ENCODE data around the gene PHACTR2.

The PHACTR2 gene

DNA sequence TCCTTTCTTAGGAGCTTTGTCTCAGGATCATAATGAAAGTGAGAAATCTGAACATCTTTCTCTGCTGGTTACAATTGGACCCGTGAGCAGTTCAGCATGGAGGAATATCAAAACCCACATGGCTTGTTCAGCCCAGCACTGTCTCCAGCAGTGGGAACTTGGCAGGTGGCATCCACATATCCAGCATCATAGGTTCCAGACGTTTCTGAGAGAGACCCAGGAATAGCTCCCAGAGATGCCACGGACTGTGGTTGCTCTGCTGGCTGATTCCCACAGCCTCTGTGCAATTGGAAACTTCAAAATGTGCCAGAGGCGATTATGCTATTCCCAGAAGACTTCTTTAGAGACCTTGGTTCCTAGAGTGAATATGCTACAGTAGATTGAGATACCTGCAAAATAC is 76.4 kb downstream of the PHACTR2 start:
- no peak for DNase-seq (ENCODE audit: low read depth in 1 of 2, low spot score in 1 of 2)
- TF ChIP-seq JUND (IDR thresholded peaks at IDR 0.05; ENCODE audit: low read depth), result no peak
- in situ Hi-C loops (cut with HindIII; ENCODE audit: low pct_unique_long_range_greater_than_20kb, low sequenced_read_pairs), result no loop called here

DNA sequence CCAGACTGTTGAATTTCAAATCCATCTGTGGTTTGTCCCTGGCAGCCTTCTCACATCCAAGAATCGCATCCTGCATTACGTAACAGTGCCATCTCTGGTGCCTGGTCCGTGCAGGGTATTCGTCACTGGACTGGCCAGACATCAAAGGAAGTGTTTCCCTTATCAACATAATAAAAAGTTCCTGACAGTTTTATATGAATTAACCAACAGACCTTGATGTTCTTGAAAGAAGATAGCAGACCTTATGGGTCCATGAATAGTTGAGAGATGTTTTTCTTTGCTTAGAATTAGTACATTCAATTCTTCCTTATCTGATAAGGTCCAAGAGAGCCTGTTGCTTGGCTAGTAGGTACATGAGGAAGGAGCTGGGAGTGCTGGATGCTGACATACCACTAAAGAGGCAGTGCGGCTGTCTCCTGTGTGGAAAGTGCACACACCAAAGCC is 77.6 kb downstream of the PHACTR2 start:
- DNase-seq (ENCODE audit: low read depth in 1 of 2, low spot score in 1 of 2), result no peak
- in situ Hi-C loops (cut with HindIII; ENCODE audit: low pct_unique_long_range_greater_than_20kb, low sequenced_read_pairs), result no loop called here
- TF ChIP-seq JUND (IDR thresholded peaks at IDR 0.05; ENCODE audit: low read depth), result no peak

DNA sequence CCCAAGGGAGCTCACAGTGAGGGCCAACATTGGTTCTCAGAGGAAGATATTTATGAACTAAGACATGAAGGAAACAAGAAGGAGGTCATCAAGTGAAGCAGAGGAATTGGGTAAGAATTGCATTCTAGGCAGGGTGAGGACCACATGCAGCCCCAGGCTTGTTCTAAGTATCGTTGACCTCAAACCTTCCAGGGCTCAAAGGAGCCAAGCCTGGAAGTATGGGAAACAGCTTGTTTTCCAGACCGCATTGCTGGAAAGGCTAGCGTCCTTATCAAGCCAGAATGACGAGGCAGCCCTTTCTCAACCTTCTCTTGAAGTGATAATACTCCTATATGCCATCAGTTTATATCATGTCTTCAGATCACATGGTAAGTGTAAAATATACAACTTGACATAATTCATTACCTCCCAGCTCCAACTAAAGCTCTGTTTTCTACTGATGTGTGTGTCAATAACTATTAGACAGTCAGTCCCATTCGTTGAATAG is 79.6 kb downstream of the PHACTR2 start:
- no peak for DNase-seq (ENCODE audit: low read depth in 1 of 2, low spot score in 1 of 2)
- no peak for TF ChIP-seq JUND (IDR thresholded peaks at IDR 0.05; ENCODE audit: low read depth)
- in situ Hi-C loops (cut with HindIII; ENCODE audit: low pct_unique_long_range_greater_than_20kb, low sequenced_read_pairs), result no loop called here

DNA sequence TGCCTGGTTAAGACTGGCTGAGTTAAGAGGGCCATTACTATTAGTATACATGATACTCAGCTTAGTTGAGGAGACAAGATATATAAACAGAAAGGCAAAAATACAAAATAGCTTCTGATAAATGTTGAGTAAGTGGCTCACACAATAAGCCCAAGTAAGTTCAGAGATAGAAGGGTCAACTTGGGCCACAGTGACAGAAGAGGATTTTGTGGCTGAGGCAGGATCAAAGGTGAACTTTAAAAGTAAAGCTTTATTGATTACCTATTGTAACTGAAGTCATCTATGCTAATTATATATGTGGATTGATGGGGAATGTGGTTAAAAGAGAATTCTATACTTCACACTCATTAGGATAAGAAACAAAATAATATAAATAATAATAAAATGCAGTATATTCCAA is 80.8 kb downstream of the PHACTR2 start:
- in situ Hi-C loops (cut with HindIII; ENCODE audit: low pct_unique_long_range_greater_than_20kb, low sequenced_read_pairs), result no loop called here
- no peak for DNase-seq (ENCODE audit: low read depth in 1 of 2, low spot score in 1 of 2)
- no peak for TF ChIP-seq JUND (IDR thresholded peaks at IDR 0.05; ENCODE audit: low read depth)

DNA sequence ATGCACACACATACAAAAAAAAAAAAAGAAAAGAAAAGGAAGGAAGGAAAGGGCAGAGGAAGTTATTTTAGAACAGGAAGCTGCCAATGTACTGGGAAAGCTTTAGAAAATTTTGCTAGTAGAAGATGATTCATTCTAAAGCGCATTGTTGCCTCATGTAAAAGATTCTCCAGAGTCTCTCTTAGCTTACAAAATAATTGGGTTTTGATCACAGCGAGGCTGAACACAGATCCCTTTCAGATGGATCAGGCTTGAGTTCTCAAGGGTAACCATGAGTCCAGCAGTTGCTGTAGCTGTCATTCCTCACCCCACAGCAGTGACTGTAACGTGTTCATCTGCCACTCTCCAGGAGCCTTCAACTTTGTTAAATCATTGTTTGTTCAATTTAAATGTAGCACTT is 81.9 kb downstream of the PHACTR2 start:
- no peak for TF ChIP-seq JUND (IDR thresholded peaks at IDR 0.05; ENCODE audit: low read depth)
- no peak for DNase-seq (ENCODE audit: low read depth in 1 of 2, low spot score in 1 of 2)
- in situ Hi-C loops (cut with HindIII; ENCODE audit: low pct_unique_long_range_greater_than_20kb, low sequenced_read_pairs), result no loop called here

DNA sequence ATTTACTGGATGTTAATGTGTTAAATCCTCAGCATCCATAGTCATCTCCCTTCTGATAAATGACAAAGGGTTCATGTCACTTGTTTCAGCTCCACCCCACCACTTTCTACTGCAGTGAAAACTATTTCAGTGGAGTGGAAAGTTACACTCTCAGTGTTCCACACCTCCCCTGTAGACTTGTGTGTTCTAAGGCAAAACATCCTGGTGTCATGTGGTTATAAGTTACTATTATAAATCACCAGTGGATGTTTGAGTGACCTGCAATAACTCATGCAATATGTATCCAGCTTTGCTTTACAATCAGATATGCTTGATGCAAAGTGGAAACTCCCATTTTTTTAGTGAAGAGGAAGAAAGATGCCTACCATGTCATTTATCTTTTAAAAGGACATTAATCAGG is 83.3 kb downstream of the PHACTR2 start:
- no peak for DNase-seq (ENCODE audit: low read depth in 1 of 2, low spot score in 1 of 2)
- TF ChIP-seq JUND (IDR thresholded peaks at IDR 0.05; ENCODE audit: low read depth), result no peak
- in situ Hi-C loops (cut with HindIII; ENCODE audit: low pct_unique_long_range_greater_than_20kb, low sequenced_read_pairs), result no loop called here

DNA sequence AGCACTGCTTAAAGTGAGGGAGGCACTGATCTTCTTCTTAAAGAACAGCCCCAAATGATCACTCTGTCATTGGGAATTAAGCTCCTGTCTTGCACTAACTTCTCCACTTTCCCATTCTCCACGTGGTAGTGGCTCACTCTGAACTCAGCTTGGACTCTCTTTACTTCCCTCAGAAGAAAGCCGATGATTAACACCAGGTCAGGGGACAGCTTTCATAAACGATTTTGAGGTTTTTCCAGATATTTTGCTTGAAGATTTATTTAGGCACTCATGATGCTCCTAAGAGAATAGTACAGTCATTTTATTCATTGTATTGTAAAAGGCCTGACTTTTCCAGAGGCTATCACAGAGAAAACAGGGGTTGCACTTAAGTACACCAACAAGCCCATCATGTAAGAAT is 84.4 kb downstream of the PHACTR2 start:
- no peak for TF ChIP-seq JUND (IDR thresholded peaks at IDR 0.05; ENCODE audit: low read depth)
- in situ Hi-C loops (cut with HindIII; ENCODE audit: low pct_unique_long_range_greater_than_20kb, low sequenced_read_pairs), result no loop called here
- DNase-seq (ENCODE audit: low read depth in 1 of 2, low spot score in 1 of 2), result no peak

DNA sequence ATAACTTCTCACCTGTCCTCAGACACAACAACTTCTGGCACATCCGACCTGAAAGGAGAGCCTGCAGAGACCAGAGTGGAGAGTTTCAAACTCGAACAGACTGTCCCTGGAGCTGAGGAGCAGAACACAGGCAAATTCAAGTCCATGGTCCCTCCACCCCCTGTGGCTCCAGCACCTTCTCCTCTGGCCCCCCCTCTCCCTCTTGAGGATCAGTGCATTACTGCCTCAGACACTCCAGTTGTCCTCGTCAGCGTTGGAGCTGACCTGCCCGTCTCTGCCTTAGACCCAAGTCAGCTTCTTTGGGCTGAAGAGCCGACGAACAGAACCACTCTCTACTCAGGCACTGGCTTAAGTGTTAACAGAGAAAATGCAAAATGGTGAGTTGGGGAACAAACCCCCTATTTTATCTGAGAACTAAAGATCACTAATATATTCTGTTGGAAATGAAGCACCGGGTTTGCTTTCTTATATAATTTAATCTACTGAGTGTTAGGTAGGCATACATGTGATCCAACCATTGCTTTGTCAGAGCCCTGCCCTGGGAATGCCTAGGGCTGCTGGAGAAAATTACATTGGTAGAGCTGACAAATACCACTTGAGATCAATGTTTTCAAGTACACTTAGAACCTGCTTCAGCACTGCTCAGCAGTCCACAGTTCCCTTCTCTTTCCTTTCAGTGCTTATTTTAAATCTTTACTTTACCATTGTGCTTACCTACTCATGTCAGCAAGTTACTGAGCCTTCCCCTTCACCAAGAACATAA is 87.8 kb downstream of the PHACTR2 start:
- TF ChIP-seq JUND (IDR thresholded peaks at IDR 0.05; ENCODE audit: low read depth), result no peak
- in situ Hi-C loops (cut with HindIII; ENCODE audit: low pct_unique_long_range_greater_than_20kb, low sequenced_read_pairs), result no loop called here
- no peak for DNase-seq (ENCODE audit: low read depth in 1 of 2, low spot score in 1 of 2)

DNA sequence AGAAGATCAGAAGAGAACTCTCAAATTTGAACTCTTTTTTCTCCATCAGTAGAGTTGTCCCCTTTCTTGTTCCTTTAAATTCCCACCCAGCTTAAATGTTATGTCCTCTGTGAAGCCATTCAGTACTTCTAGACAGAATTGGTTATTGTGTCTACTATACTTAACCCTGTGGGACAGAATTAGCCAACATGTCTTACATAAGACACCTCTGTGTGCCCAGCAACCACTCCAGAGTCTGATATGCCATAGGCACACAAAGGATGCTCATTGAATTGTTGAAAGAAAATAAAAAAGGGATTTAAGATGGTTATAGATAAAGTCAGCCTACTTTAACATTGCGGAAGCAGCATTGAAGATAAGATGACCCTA is 88.4 kb downstream of the PHACTR2 start:
- in situ Hi-C loops (cut with HindIII; ENCODE audit: low pct_unique_long_range_greater_than_20kb, low sequenced_read_pairs), result no loop called here
- no peak for TF ChIP-seq JUND (IDR thresholded peaks at IDR 0.05; ENCODE audit: low read depth)
- no peak for DNase-seq (ENCODE audit: low read depth in 1 of 2, low spot score in 1 of 2)

DNA sequence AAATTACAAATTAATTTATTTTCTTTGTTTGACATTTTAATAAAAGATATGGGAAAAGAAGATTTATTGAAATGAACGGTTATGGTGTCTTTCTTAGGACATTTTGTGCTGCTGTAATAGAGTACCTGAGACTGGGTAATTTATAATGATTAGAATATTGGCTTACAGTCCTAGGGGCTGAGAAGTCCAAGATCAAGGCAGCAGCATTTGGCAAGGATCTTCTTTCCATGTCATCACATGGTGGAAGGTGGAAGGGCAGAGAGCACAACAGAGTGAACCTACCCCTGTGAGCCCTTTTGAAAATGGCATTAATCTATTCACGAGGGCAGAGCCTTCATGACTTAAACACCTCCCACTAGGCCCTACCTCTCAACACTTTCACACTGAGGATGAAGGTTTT is 89.7 kb downstream of the PHACTR2 start:
- no peak for DNase-seq (ENCODE audit: low read depth in 1 of 2, low spot score in 1 of 2)
- TF ChIP-seq JUND (IDR thresholded peaks at IDR 0.05; ENCODE audit: low read depth), result no peak
- in situ Hi-C loops (cut with HindIII; ENCODE audit: low pct_unique_long_range_greater_than_20kb, low sequenced_read_pairs), result no loop called here

DNA sequence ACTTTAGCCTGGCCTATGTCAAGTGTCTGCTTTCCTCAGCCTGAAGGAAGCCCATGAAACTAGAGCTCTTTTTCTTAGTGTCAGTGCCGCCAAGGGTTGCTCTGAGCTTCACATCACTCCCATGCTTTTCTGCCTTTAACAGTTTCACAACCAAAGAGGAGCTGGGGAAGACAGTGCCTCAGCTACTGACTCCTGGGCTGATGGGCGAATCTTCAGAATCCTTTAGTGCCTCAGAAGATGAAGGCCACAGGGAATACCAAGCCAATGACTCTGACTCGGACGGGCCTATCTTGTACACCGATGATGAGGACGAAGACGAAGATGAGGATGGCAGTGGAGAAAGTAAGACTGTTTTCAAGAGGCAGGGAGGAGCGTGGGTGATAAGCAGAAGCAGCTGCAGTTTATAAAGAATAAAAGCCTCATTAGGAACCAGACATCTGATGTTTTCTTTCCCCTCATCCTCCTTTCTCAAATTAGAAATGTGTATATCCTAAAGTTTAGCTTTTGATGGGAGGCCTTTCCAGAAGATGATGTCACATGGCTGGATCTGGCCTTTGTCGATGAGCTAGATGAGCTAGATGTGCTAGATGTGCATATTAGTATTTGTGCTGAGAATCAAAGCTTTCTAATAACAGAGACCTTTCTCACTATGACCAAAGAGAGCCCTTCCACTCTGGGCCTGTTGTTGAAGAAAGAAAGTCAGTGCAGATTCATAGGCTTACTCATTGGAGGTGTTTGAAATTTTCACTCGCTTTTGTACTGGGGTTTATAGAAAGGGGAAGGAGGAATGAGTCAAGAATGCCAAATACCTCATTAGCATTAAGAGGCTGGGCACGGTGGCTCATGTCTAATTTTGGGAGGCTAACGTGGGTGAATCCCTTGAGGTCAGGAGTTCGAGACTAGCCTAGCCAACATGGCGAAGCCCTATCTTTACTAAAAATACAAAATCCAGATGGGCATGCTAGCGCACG is 94.6 kb downstream of the PHACTR2 start:
- no peak for DNase-seq (ENCODE audit: low read depth in 1 of 2, low spot score in 1 of 2)
- in situ Hi-C loops (cut with HindIII; ENCODE audit: low pct_unique_long_range_greater_than_20kb, low sequenced_read_pairs), result no loop called here
- TF ChIP-seq JUND (IDR thresholded peaks at IDR 0.05; ENCODE audit: low read depth), result no peak

DNA sequence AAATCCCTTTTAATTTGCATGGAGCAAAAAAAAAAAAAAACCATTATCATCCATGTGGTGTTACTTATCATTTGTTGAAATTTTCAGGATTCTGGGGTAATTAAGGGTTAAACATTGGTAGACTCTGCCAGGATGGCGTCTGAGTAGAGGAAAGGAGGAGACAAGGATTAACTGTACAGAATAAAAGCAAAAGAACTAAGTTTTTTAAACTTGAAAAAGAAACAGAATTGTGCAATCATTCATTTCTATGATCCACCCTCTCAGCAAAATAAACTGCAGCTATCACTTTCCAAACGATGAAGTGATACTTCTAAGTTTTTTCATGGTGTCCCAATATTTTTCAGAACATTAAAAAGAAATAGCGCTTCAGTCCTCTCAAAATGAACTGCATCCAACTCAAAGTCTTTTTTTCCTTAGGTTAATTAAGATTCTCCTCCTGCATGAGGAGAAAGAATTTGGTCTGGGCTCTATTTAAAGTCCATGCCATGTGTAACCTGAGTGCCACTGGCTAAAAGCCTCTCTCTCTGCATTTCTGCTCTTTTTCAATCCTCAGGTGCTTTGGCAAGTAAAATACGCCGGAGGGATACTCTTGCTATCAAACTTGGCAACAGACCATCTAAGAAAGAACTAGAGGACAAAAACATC is 95.9 kb downstream of the PHACTR2 start:
- in situ Hi-C loops (cut with HindIII; ENCODE audit: low pct_unique_long_range_greater_than_20kb, low sequenced_read_pairs), result no loop called here
- DNase-seq (ENCODE audit: low read depth in 1 of 2, low spot score in 1 of 2), result no peak

More for the DNA sequence above, 95.9 kb downstream of the PHACTR2 start:
- TF ChIP-seq JUND (IDR thresholded peaks at IDR 0.05; ENCODE audit: low read depth), result no peak
